NCI-H2227 treated with DMSO at 0.1 percent for 48 hours (cell line): ENCODE measurements around the gene NAALADL2.
"Not testable (repeated sequence)": the region's sequence is repeated elsewhere in the genome, so short reads cannot be mapped to it uniquely, and the experiment has no call there.

ENCODE experiments used
- DNase-seq: peaks from one replicate; lab custom pipeline; 2025; lab: John Stamatoyannopoulos, UW

Gene NAALADL2

GRCh38 chr3:175267561-175267960 is 408.4 kb downstream of the NAALADL2 start:
- DNase-seq: no peak

- no peak for DNase-seq
Measured at GRCh38 chr3:175269394-175269793, 410.3 kb downstream of the NAALADL2 start.

GRCh38 chr3:175270198-175270837 is 411.2 kb downstream of the NAALADL2 start:
- peak; percentile 45 for DNase-seq

- DNase-seq: no peak
Measured at GRCh38 chr3:175270866-175271265, 411.7 kb downstream of the NAALADL2 start.

GRCh38 chr3:175271465-175271864 is 412.3 kb downstream of the NAALADL2 start:
- DNase-seq: not testable (repeated sequence)

GRCh38 chr3:175272392-175272791 is 413.3 kb downstream of the NAALADL2 start:
- DNase-seq: no peak

- DNase-seq: no peak
Measured at GRCh38 chr3:175273573-175273972, 414.4 kb downstream of the NAALADL2 start.

- DNase-seq: no peak
Measured at GRCh38 chr3:175274056-175274455, 414.9 kb downstream of the NAALADL2 start.

- no peak for DNase-seq
Measured at GRCh38 chr3:175274474-175275218, 415.5 kb downstream of the NAALADL2 start.

GRCh38 chr3:175278680-175279079 is 419.5 kb downstream of the NAALADL2 start:
- no peak for DNase-seq

- no peak for DNase-seq
Measured at GRCh38 chr3:175279457-175279856, 420.3 kb downstream of the NAALADL2 start.

- DNase-seq: no peak
Measured at GRCh38 chr3:175279911-175280310, 420.8 kb downstream of the NAALADL2 start.

GRCh38 chr3:175287361-175287963 is 428.3 kb downstream of the NAALADL2 start:
- no peak for DNase-seq

GRCh38 chr3:175288621-175289020 is 429.5 kb downstream of the NAALADL2 start:
- peak; percentile 11 for DNase-seq

GRCh38 chr3:175294793-175295192 is 435.7 kb downstream of the NAALADL2 start:
- DNase-seq: no peak

GRCh38 chr3:175295248-175296130 is 436.4 kb downstream of the NAALADL2 start:
- no peak for DNase-seq

GRCh38 chr3:175297216-175297615 is 438.1 kb downstream of the NAALADL2 start:
- DNase-seq: no peak

GRCh38 chr3:175301741-175302140 is 442.6 kb downstream of the NAALADL2 start:
- DNase-seq: no peak

- no peak for DNase-seq
Measured at GRCh38 chr3:175304404-175304803, 445.3 kb downstream of the NAALADL2 start.

GRCh38 chr3:175307642-175308041 is 448.5 kb downstream of the NAALADL2 start:
- no peak for DNase-seq

- no peak for DNase-seq
Measured at GRCh38 chr3:175308097-175308496, 449.0 kb downstream of the NAALADL2 start.

- no peak for DNase-seq
Measured at GRCh38 chr3:175310046-175310445, 450.9 kb downstream of the NAALADL2 start.
